Measurements from ENCODE around the gene KCNT2. TPM values are rescaled to one million over a fixed set of nuclear protein-coding genes. Genes with fewer than 3 reads are reported as not detected.

The KCNT2 gene
- total RNA-seq, 3 donors from 2014 or later: 0.49 to 2.3 (median 0.60) TPM

- intact Hi-C loops (cut with DNase I, micrococcal nuclease): no loop called here
- no peak for DNase-seq
- no peak for ATAC-seq
Observed at GRCh38 chr1:196376630-196377328, 231.5 kb downstream of the KCNT2 start.

DNA sequence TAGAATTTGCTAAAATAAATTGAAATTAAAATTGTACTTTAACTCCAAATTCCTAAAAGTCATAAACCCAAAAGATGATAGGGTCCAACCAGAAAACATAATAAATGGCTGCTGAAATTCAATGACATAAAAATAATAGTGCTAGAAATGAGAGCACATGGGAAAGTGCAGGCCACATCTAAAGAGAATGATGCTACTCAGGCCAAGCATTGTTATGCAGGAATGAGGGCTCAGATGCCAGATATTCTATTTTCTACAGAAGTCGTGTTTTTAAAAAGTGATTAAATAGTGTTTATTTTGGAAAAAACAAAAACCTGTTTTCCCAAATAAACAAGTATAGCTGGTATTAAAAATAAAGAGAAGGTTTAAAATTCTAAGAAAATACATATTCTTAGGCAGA lies 234.4 kb downstream of the KCNT2 start:
- DNase-seq: no peak

More at GRCh38 chr1:196376630-196377328, 231.5 kb downstream of the KCNT2 start:
- Histone ChIP-seq H3K4me3 (no peak overlapping the region), H3K4me1 (ENCODE audit: low read depth) (no peaks in the 10 kb centered on the region), H3K9me3 (no peaks in the 10 kb centered on the region), H3K36me3 (ENCODE audit: low read depth) (no peaks in the 10 kb centered on the region)
- TF ChIP-seq CTCF (IDR thresholded peaks at IDR 0.05): no peak

GRCh38 chr1:196372896-196373536 lies 235.2 kb downstream of the KCNT2 start:
- DNase-seq: no peak
- ATAC-seq: no peak
- H3K4me1 ChIP-seq (ENCODE audit: low read depth): no peaks in the 10 kb centered on the region
- no peaks in the 10 kb centered on the region for H3K9me3 ChIP-seq
- intact Hi-C loops (cut with DNase I, micrococcal nuclease): no loop called here
- no peak for TF ChIP-seq CTCF (IDR thresholded peaks at IDR 0.05)
- no peak overlapping the region for H3K4me3 ChIP-seq
- H3K36me3 ChIP-seq (ENCODE audit: low read depth): no peaks in the 10 kb centered on the region

More for the DNA sequence above, 234.4 kb downstream of the KCNT2 start:
- H3K36me3 ChIP-seq (ENCODE audit: low read depth): no peaks in the 10 kb centered on the region
- no peak for ATAC-seq
- no peaks in the 10 kb centered on the region for H3K9me3 ChIP-seq
- no peak for TF ChIP-seq CTCF (IDR thresholded peaks at IDR 0.05)
- intact Hi-C loops (cut with DNase I, micrococcal nuclease): no loop called here
- no peaks in the 10 kb centered on the region for H3K4me1 ChIP-seq (ENCODE audit: low read depth)
- H3K4me3 ChIP-seq: no peak overlapping the region

GRCh38 chr1:196367838-196368237 lies 240.4 kb downstream of the KCNT2 start:
- Histone ChIP-seq H3K36me3 (ENCODE audit: low read depth) (no peaks in the 10 kb centered on the region), H3K9me3 (no peaks in the 10 kb centered on the region), H3K4me3 (no peak overlapping the region), H3K4me1 (ENCODE audit: low read depth) (no peaks in the 10 kb centered on the region)
- intact Hi-C loops (cut with DNase I, micrococcal nuclease): loop anchor here in 1 of 2 donors (10.0 kb wide), 1 partner anchor 287 kb away; the partner anchor contains the start of gene CFH
- ATAC-seq (no peak), DNase-seq (no peak)
- no peak for TF ChIP-seq CTCF (IDR thresholded peaks at IDR 0.05)

- intact Hi-C loops (cut with DNase I, micrococcal nuclease): loop anchor here in 1 of 2 donors (10.0 kb wide), 1 partner anchor 288 kb away; the partner anchor contains the start of gene CFH
- Histone ChIP-seq H3K36me3 (ENCODE audit: low read depth) (no peaks in the 10 kb centered on the region), H3K4me1 (ENCODE audit: low read depth) (no peaks in the 10 kb centered on the region), H3K4me3 (no peak overlapping the region), H3K9me3 (no peaks in the 10 kb centered on the region)
- ATAC-seq (no peak), DNase-seq (no peak)
- TF ChIP-seq CTCF (IDR thresholded peaks at IDR 0.05): no peak
Observed at GRCh38 chr1:196366817-196367495, 241.3 kb downstream of the KCNT2 start.

Data from mucosa of descending colon (tissue), 3 donors.